Heart right ventricle (tissue), 16 donors: ENCODE measurements around the gene KLF7. TPM values are rescaled to one million over a fixed set of nuclear protein-coding genes. Genes with fewer than 3 reads are reported as not detected.

Experiments used
- ATAC-seq, 8 donors: fragments of 200-7000 bp; cut with Tn5 transposase; one replicate each; pipeline ENCODE4 v1.9.1; 2020; ENCODE audit warnings: mild to moderate bottlenecking in 8 of 8, moderate library complexity in 8 of 8, moderate number of reproducible peaks in 1 of 8
- DNase-seq, 2 donors: peaks; one replicate each; pipeline ENCODE4 v3.0.0-alpha.2; 2020
- H3K27ac ChIP-seq, 10 donors: fragments of 200-600 bp; sonication (generic) in 2 of 10; one replicate each; pipeline versions ENCODE4 v1.5.0 to v1.8.0; 2020 to 2022; ENCODE audit warnings: mild to moderate bottlenecking in 3 of 10
- H3K27me3 ChIP-seq, 7 donors: fragments of 200-600 bp; one replicate each; pipeline ENCODE4 v1.8.0; 2021 to 2022; ENCODE audit warnings: mild to moderate bottlenecking in 2 of 7
- H3K36me3 ChIP-seq, 9 donors: fragments of 200-600 bp; sonication (generic) in 1 of 9; one replicate each; pipeline versions ENCODE4 v1.5.0 to v1.8.0; 2020 to 2022; ENCODE audit warnings: mild to moderate bottlenecking in 2 of 9
- H3K4me1 ChIP-seq, 9 donors: fragments of 200-600 bp; sonication (generic) in 1 of 9; one replicate each; pipeline versions ENCODE4 v1.5.0 to v1.8.0; 2020 to 2022; ENCODE audit warnings: mild to moderate bottlenecking in 4 of 9
- H3K4me3 ChIP-seq, 10 donors: fragments of 200-600 bp; sonication (generic) in 2 of 10; one replicate each; pipeline versions ENCODE4 v1.5.0 to v1.8.0; 2020 to 2022; ENCODE audit warnings: mild to moderate bottlenecking in 7 of 10, moderate library complexity in 2 of 10
- H3K9me3 ChIP-seq, 11 donors: fragments of 200-600 bp in 10 of 11; sonication (generic) in 2 of 11; one replicate each; pipeline versions ENCODE4 v1.5.0 to v1.8.0; 2013 to 2022; ENCODE audit warnings: mild to moderate bottlenecking in 2 of 11, control low read depth in 1 of 11, moderate library complexity in 1 of 11
- WGBS, 2 donors: extraction: QIAGEN DNeasy Blood & Tissue Kit; methylation state at CpG; one replicate each; pipeline ENCODE4 v1.1.7; 2013; ENCODE audit warnings: inconsistent platforms in 1 of 2; 5-methylcytosine and 5-hydroxymethylcytosine counted together
- intact Hi-C, 10 donors: fragments of 100-400 bp; cut with DNase I; formaldehyde crosslinking; loops; one replicate each; pipeline versions ENCODE4 v1.11.1 to v1.14.2; 2022
- polyA plus RNA-seq, 2 donors: library from polyadenylated mRNA; stranded (reverse); fragments of 200-250 nt; gene quantifications; one replicate each; pipeline ENCODE4 v1.2.3, GENCODE V29; 2013
- total RNA-seq, 10 donors: library from RNA; stranded (reverse); fragmentation: NEBNext Ultra II Directional in 3 of 10; extraction: Animal tissue kit (Norgen Biotek cat#: 25700) in 3 of 10; gene quantifications; one replicate each; pipeline versions ENCODE4 v1.2.1 to v1.2.4, GENCODE V29; 2021 to 2023
- TF ChIP-seq, protein P1 (sequence below), 9 donors: fragments of 200-600 bp; sonication (generic) in 2 of 9; IDR thresholded peaks; one replicate each; pipeline versions ENCODE4 v1.5.0 to v1.8.0; 2021 to 2022; ENCODE audit warnings: antibody characterized with exemption in 9 of 9, mild to moderate bottlenecking in 5 of 9, moderate library complexity in 1 of 9
- donor health status: Arrhythmogenic right ventricular cardiomyopathy.
- donor health status: ischemic (EF 13 %, LVEDD 7.1; RV severe dilation, severe dysfunction).
- donor health status: healthy with polysubstance abuse.
- donor health status: DM: no; HTN: yes; CAD: no.
- donor health status: DM: no; HTN: no; CAD: no.
- donor health status: ischemic (EF 25% LVEDD 6.9; RV normal size, moderate dysfunction).
- donor health status: ischemic (EF 25% LVEDD 5.7; RV mildly dilated, moderate dysfunction).
- donor health status: healthy.
- donor health status: DM: yes; HTN: yes; CAD: no.
- donor health status: Ischemic cardiomyopathy.
- donor health status: ischemic (EF 35%, LVEDD 5.7; RV mildly dilated, moderate dysfunction).
- donor health status: nonischemic (EF 11% LVEDD 7.7; RV severe dilation, severe dysfunction).
- donor health status: DM: yes; HTN: yes; CAD: no.
- donor health status: PGD.
- donor health status: ischemic (EF 29% LVEDD 5.4; RV normal size, mild dysfunction).
- donor health status: nonischemic (EF 23%, LVEDD 6.1; RV moderate dilation, normal function).

KLF7 gene
- total and polyA plus RNA-seq, 12 donors = 5.0 to 51.8 (median 27.9) TPM

DNA sequence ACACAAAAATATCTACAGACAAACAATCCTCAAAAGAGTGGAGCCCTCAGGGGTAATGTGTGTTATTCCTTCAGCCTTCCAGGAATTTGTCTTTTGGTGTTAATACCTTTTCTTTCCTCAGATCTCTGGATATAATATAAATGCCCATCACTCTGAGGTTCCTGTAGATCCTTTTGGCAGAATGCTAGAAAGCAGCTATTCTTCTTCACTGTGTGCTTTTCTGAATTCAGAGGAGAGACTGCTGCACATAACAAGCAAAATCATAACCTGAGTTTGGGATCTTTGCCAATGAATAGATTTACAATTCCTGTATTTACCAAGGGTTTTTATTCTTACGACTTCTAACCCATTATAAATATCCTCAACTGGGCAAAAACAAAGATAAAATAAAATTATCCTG, 57.3 kb downstream of the KLF7 start:
- intact Hi-C loops = no loop called here
- no peak overlapping the region for H3K27ac ChIP-seq
- TF ChIP-seq, protein P1, sequence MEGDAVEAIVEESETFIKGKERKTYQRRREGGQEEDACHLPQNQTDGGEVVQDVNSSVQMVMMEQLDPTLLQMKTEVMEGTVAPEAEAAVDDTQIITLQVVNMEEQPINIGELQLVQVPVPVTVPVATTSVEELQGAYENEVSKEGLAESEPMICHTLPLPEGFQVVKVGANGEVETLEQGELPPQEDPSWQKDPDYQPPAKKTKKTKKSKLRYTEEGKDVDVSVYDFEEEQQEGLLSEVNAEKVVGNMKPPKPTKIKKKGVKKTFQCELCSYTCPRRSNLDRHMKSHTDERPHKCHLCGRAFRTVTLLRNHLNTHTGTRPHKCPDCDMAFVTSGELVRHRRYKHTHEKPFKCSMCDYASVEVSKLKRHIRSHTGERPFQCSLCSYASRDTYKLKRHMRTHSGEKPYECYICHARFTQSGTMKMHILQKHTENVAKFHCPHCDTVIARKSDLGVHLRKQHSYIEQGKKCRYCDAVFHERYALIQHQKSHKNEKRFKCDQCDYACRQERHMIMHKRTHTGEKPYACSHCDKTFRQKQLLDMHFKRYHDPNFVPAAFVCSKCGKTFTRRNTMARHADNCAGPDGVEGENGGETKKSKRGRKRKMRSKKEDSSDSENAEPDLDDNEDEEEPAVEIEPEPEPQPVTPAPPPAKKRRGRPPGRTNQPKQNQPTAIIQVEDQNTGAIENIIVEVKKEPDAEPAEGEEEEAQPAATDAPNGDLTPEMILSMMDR (IDR thresholded peaks at IDR 0.05) = no peak
- H3K9me3 ChIP-seq = no peaks in the 10 kb centered on the region
- H3K27me3 ChIP-seq = no peaks in the 10 kb centered on the region
- H3K4me3 ChIP-seq = no peak overlapping the region
- WGBS, 2 donors = 77 to 79% methylated on average over 1 of the region's 1 CpG
- DNase-seq = no peak
- H3K4me1 ChIP-seq = peaks cover 2 to 51% (median 6%) of the 10 kb centered on the region in 9 donors
- no peak for ATAC-seq
- peaks cover 0 to 84% (median 18%) of the 10 kb centered on the region in 9 donors for H3K36me3 ChIP-seq

DNA sequence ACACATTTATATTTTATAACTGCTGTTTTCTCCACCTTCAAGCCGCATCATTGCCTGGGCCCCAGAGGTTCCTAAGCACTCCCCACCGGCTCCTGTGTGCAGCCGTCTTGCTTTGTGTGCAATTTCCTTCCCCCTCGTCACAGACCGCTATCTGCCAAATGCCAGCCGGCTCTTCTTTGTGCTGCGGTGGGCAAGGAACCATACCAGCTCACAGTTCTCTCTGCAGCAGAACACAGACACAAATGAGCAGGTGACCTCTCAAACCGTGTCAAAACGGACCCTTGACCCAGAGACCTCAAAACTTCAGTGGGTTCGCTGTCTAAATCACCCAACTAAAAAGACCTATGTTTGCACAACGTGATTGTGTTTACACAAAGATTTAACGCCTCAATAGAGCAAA, 58.2 kb downstream of the KLF7 start:
- Histone ChIP-seq H3K36me3 (peaks cover 0 to 89% (median 18%) of the 10 kb centered on the region in 9 donors), H3K4me3 (no peak overlapping the region), H3K27me3 (no peaks in the 10 kb centered on the region), H3K4me1 (peaks cover 2 to 60% (median 13%) of the 10 kb centered on the region in 9 donors), H3K27ac (peak overlapping the region in 1 of 10 donors; percentile 3), H3K9me3 (no peaks in the 10 kb centered on the region)
- intact Hi-C loops = no loop called here
- TF ChIP-seq, protein P1 (IDR thresholded peaks at IDR 0.05) = no peak
- no peak for DNase-seq
- WGBS, 2 donors = 69 to 79% methylated on average over 12 of the region's 12 CpGs
- ATAC-seq = peak in 4 of 8 donors; percentile 19 to 64 (median 52)

DNA sequence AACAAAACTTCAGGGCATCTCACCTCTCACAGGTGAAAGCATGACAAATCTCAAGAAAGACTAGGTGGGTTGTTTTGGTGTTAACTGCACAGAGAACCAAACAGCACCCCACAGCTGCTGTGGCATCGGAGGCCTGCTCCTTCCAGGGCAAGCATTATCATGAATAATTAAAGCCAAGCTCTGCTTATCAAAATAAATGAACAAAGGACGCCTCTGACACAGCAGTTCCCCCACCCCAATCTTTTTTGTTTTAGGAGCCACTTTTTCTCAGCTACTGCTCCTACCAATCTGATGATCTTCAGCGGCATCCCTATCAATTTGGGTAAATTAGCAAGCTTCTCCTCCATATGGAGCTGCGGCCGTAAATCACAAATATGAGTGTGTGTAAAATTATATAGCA, 58.6 kb downstream of the KLF7 start:
- Histone ChIP-seq H3K27ac (peak overlapping the region in 1 of 10 donors; percentile 3), H3K4me1 (peaks cover 2 to 64% (median 16%) of the 10 kb centered on the region in 9 donors), H3K9me3 (no peaks in the 10 kb centered on the region), H3K27me3 (no peaks in the 10 kb centered on the region), H3K36me3 (peaks cover 0 to 86% (median 14%) of the 10 kb centered on the region in 9 donors), H3K4me3 (no peak overlapping the region)
- WGBS, 2 donors = 73 to 89% methylated on average over 5 of the region's 5 CpGs
- ATAC-seq (no peak), DNase-seq (no peak)
- intact Hi-C loops = no loop called here
- TF ChIP-seq, protein P1 (IDR thresholded peaks at IDR 0.05) = no peak

DNA sequence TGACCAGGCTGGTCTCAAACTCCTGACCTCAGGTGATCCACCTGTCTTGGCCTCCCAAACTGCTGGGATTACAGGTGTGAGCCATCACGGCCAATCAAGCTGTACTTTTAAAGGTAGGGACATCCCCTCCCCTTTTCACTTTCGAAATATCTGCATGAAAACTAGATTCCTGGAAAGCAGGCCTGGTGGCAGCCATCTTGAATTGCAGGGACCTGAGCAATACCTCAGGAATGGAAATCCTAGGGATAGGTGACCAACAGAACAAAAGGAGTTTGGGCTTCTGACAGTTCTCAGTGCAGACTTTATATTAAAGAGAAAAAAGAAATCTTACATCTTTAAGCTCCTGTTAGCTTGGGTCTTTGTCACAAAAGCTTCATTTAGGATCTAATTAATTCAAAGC, 62.6 kb downstream of the KLF7 start:
- peaks cover 0 to 70% (median 11%) of the 10 kb centered on the region in 9 donors for H3K36me3 ChIP-seq
- no peak overlapping the region for H3K27ac ChIP-seq
- no peak for ATAC-seq
- H3K9me3 ChIP-seq = peaks cover 0 to 3% (median 0%) of the 10 kb centered on the region in 11 donors
- no peaks in the 10 kb centered on the region for H3K27me3 ChIP-seq
- no peak for DNase-seq
- H3K4me3 ChIP-seq = no peak overlapping the region
- 94 to 96% methylated on average over 2 of the region's 2 CpGs for WGBS, 2 donors
- peaks cover 0 to 58% (median 19%) of the 10 kb centered on the region in 9 donors for H3K4me1 ChIP-seq
- intact Hi-C loops = no loop called here
- TF ChIP-seq, protein P1 (IDR thresholded peaks at IDR 0.05) = no peak
